HUES48 (cell line): ENCODE results near the gene C1QTNF4.

Source experiments
- H3K27ac ChIP-seq: one replicate; pipeline ENCODE4 v1.7.0; 2013; ENCODE audit warnings: low read depth, low read length, inconsistent platforms
- H3K27me3 ChIP-seq: 2 replicates; pipeline ENCODE4 v1.6.1; 2013; ENCODE audit warnings: mild to moderate bottlenecking, low read length; ENCODE audit not compliant: control insufficient read depth, insufficient read depth
- H3K36me3 ChIP-seq: 2 replicates; pipeline ENCODE4 v1.6.1; 2013; ENCODE audit warnings: low read length; ENCODE audit not compliant: control insufficient read depth, insufficient read depth
- H3K4me1 ChIP-seq: 2 replicates; pipeline ENCODE4 v1.6.1; 2013; ENCODE audit warnings: mild to moderate bottlenecking, low read length; ENCODE audit not compliant: control insufficient read depth, insufficient read depth
- H3K4me3 ChIP-seq: 2 replicates; pipeline ENCODE4 v1.5.1; 2013; ENCODE audit warnings: mild to moderate bottlenecking, low read depth, low read length
- H3K9ac ChIP-seq: 2 replicates; pipeline ENCODE4 v1.6.1; 2013; ENCODE audit warnings: mild to moderate bottlenecking, low read depth, low read length, moderate library complexity
- H3K9me3 ChIP-seq: 2 replicates; pipeline ENCODE4 v1.6.1; 2013; ENCODE audit warnings: low read length; ENCODE audit not compliant: control insufficient read depth, insufficient read depth

C1QTNF4 gene

GRCh38 chr11:47593492-47593933, 698 bp downstream of the C1QTNF4 start:
- H3K4me3 ChIP-seq, result peak overlapping the region; percentile 77
- H3K9ac ChIP-seq, result no peak overlapping the region
- peaks cover 49% of the 10 kb centered on the region for H3K27me3 ChIP-seq

GRCh38 chr11:47592970-47593369, 1.2 kb downstream of the C1QTNF4 start:
- H3K9ac ChIP-seq, result no peak overlapping the region
- no peaks in the 10 kb centered on the region for H3K36me3 ChIP-seq
- no peaks in the 10 kb centered on the region for H3K9me3 ChIP-seq
- peaks cover 49% of the 10 kb centered on the region for H3K27me3 ChIP-seq
- H3K27ac ChIP-seq, result no peak overlapping the region
- peaks cover 8% of the 10 kb centered on the region; the same call in 1 of the 2 replicates for H3K4me1 ChIP-seq
- peak overlapping the region; percentile 77 for H3K4me3 ChIP-seq

More at GRCh38 chr11:47593492-47593933, 698 bp downstream of the C1QTNF4 start:
- H3K9me3 ChIP-seq, result no peaks in the 10 kb centered on the region
- peaks cover 8% of the 10 kb centered on the region; the same call in 1 of the 2 replicates for H3K4me1 ChIP-seq
- H3K36me3 ChIP-seq, result no peaks in the 10 kb centered on the region
- H3K27ac ChIP-seq, result no peak overlapping the region

- Histone ChIP-seq H3K27me3 (peaks cover 49% of the 10 kb centered on the region), H3K36me3 (no peaks in the 10 kb centered on the region), H3K9me3 (no peaks in the 10 kb centered on the region), H3K27ac (no peak overlapping the region), H3K4me1 (peaks cover 8% of the 10 kb centered on the region; the same call in 1 of the 2 replicates), H3K4me3 (no peak overlapping the region), H3K9ac (no peak overlapping the region)
Measured at GRCh38 chr11:47592251-47592650, 2.0 kb downstream of the C1QTNF4 start.

GRCh38 chr11:47591764-47592163, 2.4 kb downstream of the C1QTNF4 start:
- peaks cover 8% of the 10 kb centered on the region; the same call in 1 of the 2 replicates for H3K4me1 ChIP-seq
- no peak overlapping the region for H3K4me3 ChIP-seq
- no peaks in the 10 kb centered on the region for H3K36me3 ChIP-seq
- no peaks in the 10 kb centered on the region for H3K9me3 ChIP-seq
- H3K9ac ChIP-seq, result no peak overlapping the region
- H3K27ac ChIP-seq, result no peak overlapping the region
- H3K27me3 ChIP-seq, result peaks cover 49% of the 10 kb centered on the region

- Histone ChIP-seq H3K27me3 (peaks cover 40% of the 10 kb centered on the region), H3K9me3 (no peaks in the 10 kb centered on the region), H3K9ac (peak overlapping the region; percentile 45; the same call in 1 of the 2 replicates), H3K4me1 (peaks cover 8% of the 10 kb centered on the region; the same call in 1 of the 2 replicates), H3K4me3 (peak overlapping the region; percentile 46), H3K36me3 (peaks cover under 1% of the 10 kb centered on the region; the same call in 1 of the 2 replicates), H3K27ac (no peak overlapping the region)
Measured at GRCh38 chr11:47589977-47590861, 4.0 kb downstream of the C1QTNF4 start.

GRCh38 chr11:47589584-47589976, 4.6 kb downstream of the C1QTNF4 start:
- peaks cover 7% of the 10 kb centered on the region; the same call in 1 of the 2 replicates for H3K4me1 ChIP-seq
- H3K9me3 ChIP-seq, result no peaks in the 10 kb centered on the region
- H3K9ac ChIP-seq, result peak overlapping the region; percentile 45; the same call in 1 of the 2 replicates
- H3K4me3 ChIP-seq, result peak overlapping the region; percentile 46
- no peak overlapping the region for H3K27ac ChIP-seq
- peaks cover 33% of the 10 kb centered on the region for H3K27me3 ChIP-seq
- H3K36me3 ChIP-seq, result peaks cover 5% of the 10 kb centered on the region

GRCh38 chr11:47589118-47589517, 5.1 kb downstream of the C1QTNF4 start:
- Histone ChIP-seq H3K36me3 (peaks cover 10% of the 10 kb centered on the region), H3K9ac (no peak overlapping the region), H3K4me1 (peaks cover 5% of the 10 kb centered on the region; the same call in 1 of the 2 replicates), H3K27me3 (peaks cover 30% of the 10 kb centered on the region), H3K9me3 (no peaks in the 10 kb centered on the region), H3K27ac (no peak overlapping the region), H3K4me3 (no peak overlapping the region)

- H3K27me3 ChIP-seq, result peaks cover 17% of the 10 kb centered on the region
- no peak overlapping the region for H3K4me3 ChIP-seq
- H3K9ac ChIP-seq, result no peak overlapping the region
- H3K9me3 ChIP-seq, result no peaks in the 10 kb centered on the region
- H3K27ac ChIP-seq, result no peak overlapping the region
- H3K4me1 ChIP-seq, result peaks cover 5% of the 10 kb centered on the region; the same call in 1 of the 2 replicates
- H3K36me3 ChIP-seq, result peaks cover 23% of the 10 kb centered on the region
Measured at GRCh38 chr11:47587723-47588326, 6.4 kb downstream of the C1QTNF4 start.

GRCh38 chr11:47587039-47587716, 7.0 kb downstream of the C1QTNF4 start:
- no peak overlapping the region for H3K4me3 ChIP-seq
- peaks cover 10% of the 10 kb centered on the region for H3K27me3 ChIP-seq
- H3K9ac ChIP-seq, result no peak overlapping the region
- no peak overlapping the region for H3K27ac ChIP-seq
- peaks cover 29% of the 10 kb centered on the region for H3K36me3 ChIP-seq
- peaks cover 5% of the 10 kb centered on the region; the same call in 1 of the 2 replicates for H3K4me1 ChIP-seq
- H3K9me3 ChIP-seq, result no peaks in the 10 kb centered on the region

- Histone ChIP-seq H3K36me3 (peaks cover 38% of the 10 kb centered on the region), H3K27me3 (0 out of 2 replicates have a peak, but pooled peaks cover 4% of the 10 kb centered on the region), H3K4me1 (no peaks in the 10 kb centered on the region), H3K9ac (no peak within 1 kb of the TSS), H3K9me3 (no peaks in the 10 kb centered on the region), H3K4me3 (no peak within 1 kb of the TSS), H3K27ac (no peak within 1 kb of the TSS)
Measured at GRCh38 chr11:47586098-47586855, 7.9 kb downstream of the C1QTNF4 start, which contains the start of gene FAM180B. FAM180B (plus strand) TSS chr11:47586678; CDS start chr11:47586769, 91 bp downstream.
